HG02973 (cell line): ENCODE measurements around the gene ERCC1.
"Not testable (repeated sequence)": the region's sequence is repeated elsewhere in the genome, so short reads cannot be mapped to it uniquely, and the experiment has no call there.

Source experiments
- ATAC-seq: cut with Tn5 transposase; IDR thresholded peaks from one replicate; pipeline ENCODE4 v1.9.1; 2021; ENCODE audit warnings: moderate library complexity; ENCODE audit not compliant: unreplicated experiment

Gene ERCC1

GRCh38 chr19:45431008-45431407, 7.3 kb upstream of the ERCC1 start:
- not testable (repeated sequence) for ATAC-seq

GRCh38 chr19:45429896-45430295, 6.2 kb upstream of the ERCC1 start:
- not testable (repeated sequence) for ATAC-seq

DNA sequence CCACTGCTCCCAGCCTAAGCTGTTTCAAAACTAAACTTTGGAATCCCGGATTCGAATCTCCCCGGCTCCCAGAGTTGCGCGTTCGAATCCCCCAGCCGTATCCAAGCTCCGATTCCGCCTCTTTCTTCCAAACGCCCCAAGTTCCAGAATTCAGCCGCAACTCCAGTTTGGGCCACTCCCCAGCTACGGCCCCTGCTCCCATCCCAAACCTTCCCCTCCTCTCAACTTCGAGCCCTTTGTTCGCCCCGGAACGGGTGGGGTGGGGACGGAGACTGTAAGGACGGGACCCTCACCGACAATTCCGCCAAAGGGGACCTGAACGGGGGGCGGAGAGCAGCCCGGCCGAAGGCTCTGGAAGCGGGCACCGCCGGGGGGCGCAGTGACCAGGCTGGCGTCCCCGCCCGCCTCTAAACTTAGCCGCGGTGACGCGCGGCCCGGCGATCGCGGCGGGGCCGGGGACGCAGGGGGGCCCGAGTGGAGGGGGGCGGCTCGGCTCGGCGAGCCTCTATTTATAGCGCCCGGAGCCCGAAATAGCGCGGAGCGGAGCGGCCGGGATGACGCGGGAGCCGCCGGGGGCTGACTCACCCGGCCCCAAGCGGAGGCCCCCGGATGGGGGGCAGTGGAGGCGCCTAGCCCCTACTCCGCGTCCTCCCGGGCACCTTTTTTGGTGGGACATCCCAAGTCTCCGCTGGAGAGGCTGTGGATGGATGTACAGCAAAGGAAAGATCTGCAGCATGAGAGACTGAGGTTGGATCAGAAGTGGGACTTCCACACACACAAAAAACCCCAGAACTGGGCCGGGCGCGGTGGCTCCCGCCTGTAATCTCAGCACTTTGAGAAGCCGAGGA, 4.9 kb upstream of the ERCC1 start:
- ATAC-seq = no peak

DNA sequence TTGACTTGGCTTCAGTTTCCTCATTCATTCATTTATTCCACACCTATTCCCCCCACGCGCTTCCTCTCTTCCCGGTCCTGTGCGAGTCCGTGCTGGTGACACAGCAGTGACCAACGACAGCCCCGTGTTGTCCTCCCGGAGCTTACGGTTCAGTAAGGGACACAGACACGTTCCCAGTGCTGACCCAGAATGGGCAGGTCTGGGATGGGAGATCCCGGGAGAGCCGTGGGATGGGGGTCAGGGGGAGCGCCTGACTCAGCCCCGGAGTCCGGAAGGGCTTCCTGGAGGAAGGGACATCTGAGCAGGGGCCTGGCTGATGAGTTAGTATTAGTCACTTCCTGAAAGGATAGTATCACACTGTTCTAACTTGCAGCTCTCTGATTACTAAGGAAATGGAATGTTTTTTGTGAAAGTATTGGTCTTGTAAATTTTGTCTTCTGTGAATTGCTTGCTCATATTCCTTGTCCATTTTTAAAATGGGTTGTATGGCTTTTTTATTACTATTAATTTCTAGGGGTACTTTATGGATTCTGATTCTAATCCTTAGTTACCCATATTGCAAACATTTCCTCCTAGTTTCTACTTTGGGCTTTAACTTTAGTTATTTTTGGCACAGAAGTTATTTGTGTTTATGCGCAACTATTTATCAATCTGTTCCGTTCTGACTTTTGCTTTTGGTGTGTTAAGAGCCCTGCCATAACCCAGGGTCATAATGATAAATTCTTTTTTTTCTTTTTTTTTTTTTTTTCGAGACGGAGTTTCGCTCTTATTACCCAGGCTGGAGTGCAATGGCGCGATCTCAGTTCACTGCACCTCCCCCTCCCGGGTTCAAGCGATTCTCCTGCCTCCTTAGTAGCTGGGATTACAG, 708 bp upstream of the ERCC1 start:
- no peak for ATAC-seq

DNA sequence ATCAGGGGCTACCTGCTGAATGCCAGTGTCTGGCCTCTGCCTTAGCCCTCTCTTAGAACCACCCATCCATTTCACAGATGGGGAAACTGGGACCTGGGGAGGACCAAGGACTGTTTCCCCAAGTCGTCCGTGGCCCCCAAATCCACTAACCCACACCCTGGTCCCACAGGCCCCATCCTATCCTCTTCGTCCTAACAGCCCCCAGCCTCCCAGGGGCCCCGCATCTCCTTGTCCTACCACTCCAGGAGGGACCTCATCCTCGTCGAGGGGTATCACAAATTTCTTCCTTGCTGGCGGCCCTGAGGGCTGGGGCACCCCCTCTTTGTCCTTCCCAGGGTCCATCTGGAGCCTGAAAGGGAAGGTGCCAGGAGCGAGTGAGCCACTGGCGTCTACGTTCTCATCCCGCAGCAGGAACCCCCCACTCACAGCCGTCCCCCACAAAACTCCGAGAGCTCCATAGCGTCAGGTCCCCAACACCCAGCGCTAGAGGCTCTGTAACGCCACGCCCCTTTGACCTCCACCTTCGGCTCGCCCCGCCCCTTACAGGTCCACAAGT, 606 bp downstream of the ERCC1 start:
- ATAC-seq = no peak

DNA sequence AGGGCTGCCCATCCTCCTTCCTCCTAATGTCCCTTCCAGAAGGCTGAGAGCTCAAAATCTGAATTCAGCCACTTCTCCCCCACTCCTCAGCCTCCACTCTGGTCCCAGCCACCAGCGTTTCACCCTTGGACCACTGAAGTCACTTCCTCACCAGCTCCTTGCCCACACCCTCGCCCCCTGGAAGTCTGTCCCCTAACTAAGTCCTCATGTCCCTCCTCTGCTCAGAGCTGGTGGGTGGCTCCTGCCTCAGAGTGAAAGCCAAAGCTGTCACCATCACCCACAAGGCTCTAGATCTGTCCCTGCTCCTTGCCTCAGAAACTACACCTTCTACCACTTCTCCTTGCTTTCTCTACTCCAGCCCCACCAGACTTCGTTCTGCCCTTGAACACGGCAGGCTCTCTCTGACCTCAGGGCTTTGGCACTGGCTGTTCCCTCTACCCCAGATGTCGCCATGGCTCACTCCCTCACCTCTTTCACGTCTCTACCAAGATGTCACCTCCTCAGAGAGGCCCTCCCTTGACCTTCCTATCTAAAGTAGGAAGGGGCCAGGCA, 1.7 kb downstream of the ERCC1 start:
- ATAC-seq = no peak

- ATAC-seq = no peak
These were observed 2.8 kb downstream of the ERCC1 start for GRCh38 chr19:45420871-45421270.

- no peak for ATAC-seq
These were observed 3.4 kb downstream of the ERCC1 start for GRCh38 chr19:45420356-45420755.

GRCh38 chr19:45419895-45420294, 3.8 kb downstream of the ERCC1 start:
- no peak for ATAC-seq

DNA sequence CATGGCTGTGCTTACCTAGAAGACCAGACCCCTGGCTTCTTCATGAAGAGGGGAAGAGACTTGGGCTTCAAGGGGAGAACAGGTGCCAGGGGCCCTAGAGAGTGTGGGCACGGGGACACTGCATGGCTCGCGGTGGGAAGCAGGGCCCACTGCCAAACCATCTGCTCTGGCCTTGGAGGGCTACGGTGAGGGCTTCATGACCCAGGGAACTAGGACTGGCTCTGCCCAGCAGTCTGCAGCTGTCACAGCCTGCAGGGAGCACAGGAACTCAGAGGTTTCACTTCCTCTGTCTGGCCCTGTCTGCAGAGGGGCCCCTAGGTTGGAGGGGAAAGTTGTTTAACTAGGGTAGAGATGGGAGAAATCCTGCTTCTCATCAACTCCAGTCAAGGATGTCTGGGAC, 4.3 kb downstream of the ERCC1 start:
- ATAC-seq = peak; percentile 47

GRCh38 chr19:45418802-45419201, 4.9 kb downstream of the ERCC1 start:
- ATAC-seq = no peak

GRCh38 chr19:45417151-45417550, 6.6 kb downstream of the ERCC1 start:
- ATAC-seq = no peak

GRCh38 chr19:45414468-45414867, 9.2 kb downstream of the ERCC1 start:
- ATAC-seq = no peak

DNA sequence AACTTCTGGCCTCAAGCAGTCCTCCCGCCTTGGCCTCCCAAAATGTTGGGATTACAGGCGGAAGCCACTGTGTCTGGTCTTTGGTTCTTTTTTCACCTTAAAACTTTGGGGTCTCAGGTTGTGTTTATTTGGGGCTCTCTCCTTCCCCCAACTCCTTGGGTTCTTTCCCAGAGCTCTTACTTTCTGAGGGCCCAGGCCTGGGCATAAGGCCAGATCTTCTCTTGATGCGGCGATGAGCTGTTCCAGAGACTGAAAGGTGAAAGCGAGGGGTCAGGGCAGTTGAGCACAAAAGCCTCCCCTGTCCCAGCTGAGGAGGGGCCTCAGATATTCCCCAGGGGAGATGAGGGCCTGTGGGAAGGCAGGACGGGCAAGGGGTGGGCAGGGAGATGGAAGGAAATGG, 10.2 kb downstream of the ERCC1 start:
- ATAC-seq = no peak

GRCh38 chr19:45410330-45410729, 13.4 kb downstream of the ERCC1 start:
- not testable (repeated sequence) for ATAC-seq

DNA sequence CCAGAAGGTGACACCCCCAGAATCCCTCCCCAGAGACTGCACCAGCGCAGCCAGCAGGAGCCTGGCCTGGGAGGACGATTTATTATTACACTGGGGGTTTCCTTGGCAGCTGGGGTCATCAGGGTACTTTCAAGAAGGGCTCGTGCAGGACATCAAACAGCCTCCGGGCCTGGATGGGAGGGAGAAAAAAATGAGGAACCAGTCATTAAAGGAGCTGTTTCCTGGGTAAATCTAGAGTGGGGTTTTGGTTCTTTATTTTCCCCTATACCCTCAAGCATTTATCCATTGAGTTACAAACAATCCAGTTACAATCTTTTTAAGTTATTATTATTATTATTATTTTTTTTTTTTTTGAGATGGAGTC, 14.2 kb downstream of the ERCC1 start:
- ATAC-seq = no peak

DNA sequence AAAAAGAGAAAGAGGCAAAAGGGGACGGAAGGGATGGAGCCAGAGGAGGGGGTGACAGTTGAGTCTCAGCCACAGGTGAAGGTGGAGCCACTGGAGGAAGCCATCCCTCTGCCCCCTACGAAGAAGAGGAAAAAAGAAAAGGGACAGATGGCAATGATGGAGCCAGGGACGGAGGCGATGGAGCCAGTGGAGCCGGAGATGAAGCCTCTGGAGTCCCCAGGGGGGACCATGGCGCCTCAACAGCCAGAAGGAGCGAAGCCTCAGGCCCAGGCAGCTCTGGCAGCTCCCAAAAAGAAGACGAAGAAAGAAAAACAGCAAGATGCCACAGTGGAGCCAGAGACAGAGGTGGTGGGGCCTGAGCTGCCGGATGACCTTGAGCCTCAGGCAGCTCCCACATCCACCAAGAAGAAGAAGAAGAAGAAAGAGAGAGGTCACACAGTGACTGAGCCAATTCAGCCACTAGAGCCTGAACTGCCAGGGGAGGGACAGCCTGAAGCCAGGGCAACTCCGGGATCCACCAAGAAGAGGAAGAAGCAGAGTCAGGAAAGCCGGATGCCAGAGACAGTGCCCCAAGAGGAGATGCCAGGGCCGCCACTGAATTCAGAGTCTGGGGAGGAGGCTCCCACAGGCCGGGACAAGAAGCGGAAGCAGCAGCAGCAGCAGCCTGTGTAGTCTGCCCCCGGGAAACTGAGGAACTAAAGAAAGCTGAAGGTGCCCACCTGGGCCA, 14.7 kb downstream of the ERCC1 start:
- no peak for ATAC-seq

DNA sequence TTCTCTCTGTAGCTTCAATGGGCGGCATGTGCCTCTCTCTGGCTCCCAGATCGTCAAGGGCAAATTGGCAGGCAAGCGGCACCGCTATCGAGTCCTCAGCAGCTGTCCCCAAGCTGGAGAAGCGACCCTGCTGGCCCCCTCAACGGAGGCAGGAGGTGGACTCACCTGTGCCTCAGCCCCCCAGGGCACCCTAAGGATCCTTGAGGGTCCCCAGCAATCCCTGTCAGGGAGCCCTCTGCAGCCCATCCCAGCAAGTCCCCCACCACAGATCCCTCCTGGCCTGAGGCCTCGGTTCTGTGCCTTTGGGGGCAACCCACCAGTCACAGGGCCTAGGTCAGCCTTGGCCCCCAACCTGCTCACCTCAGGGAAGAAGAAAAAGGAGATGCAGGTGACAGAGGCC, 15.6 kb downstream of the ERCC1 start:
- no peak for ATAC-seq

DNA sequence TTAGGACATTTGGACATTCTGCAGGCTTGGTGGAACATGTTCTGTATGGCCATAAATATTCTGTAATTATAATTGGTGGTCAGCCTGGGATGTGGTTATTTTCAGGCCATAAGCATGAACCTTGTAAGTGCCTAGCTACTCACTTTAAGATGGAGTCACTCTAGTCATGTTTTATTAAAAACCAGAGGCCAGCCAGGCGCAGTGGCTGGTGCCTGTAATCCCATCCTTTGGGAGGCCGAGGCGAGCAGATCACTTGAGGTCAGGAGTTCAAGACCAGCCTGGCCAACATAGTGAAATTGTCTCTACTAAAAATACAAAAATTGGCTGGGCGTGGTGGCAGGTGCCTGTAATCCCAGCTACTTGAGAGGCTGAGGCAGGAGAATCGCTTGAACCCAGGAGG, 16.1 kb downstream of the ERCC1 start:
- not testable (repeated sequence) for ATAC-seq

GRCh38 chr19:45407091-45407375, 16.7 kb downstream of the ERCC1 start:
- ATAC-seq = no peak
